OCI-LY3 (cell line): ENCODE data around the gene SLC5A10.

ENCODE experiments used
- H2AFZ ChIP-seq: fragments of 200-600, 300-600 bp; shearing (Covaris generic); 2 replicates; pipeline ENCODE4 v1.6.0; 2014; ENCODE audit warnings: antibody characterized with exemption, low read depth, low read length
- H3K27ac ChIP-seq: fragments of 200-600, 300-600 bp; sonication (generic); 2 replicates; pipeline ENCODE4 v1.5.1; 2014; ENCODE audit warnings: mild to moderate bottlenecking, low read length, moderate library complexity, mixed read lengths
- H3K27me3 ChIP-seq: fragments of 200-600, 300-600 bp; sonication (generic); 2 replicates; pipeline ENCODE4 v1.6.1; 2014; ENCODE audit warnings: low read depth, low read length, mixed read lengths
- H3K36me3 ChIP-seq: fragments of 200-600, 300-600 bp; sonication (generic); replicated peaks from 2 replicates; pipeline ENCODE3; 2014; ENCODE audit warnings: low read depth, low read length, mixed read lengths
- H3K4me1 ChIP-seq: fragments of 300-600, 200-600 bp; sonication (generic); 2 replicates; pipeline ENCODE4 v1.6.1; 2014; ENCODE audit warnings: low read length, mixed read lengths
- H3K4me2 ChIP-seq: fragments of 200-600, 300-600 bp; sonication (generic); 2 replicates; pipeline ENCODE4 v1.6.1; 2014; ENCODE audit warnings: low read length, mixed read lengths
- H3K4me3 ChIP-seq: fragments of 300-600, 200-600 bp; sonication (generic); 2 replicates; pipeline ENCODE4 v1.5.1; 2014; ENCODE audit warnings: antibody characterized with exemption, mild to moderate bottlenecking, low read length, moderate library complexity
- H3K79me2 ChIP-seq: fragments of 300-600, 200-600 bp; shearing (Covaris generic); 2 replicates; pipeline ENCODE4 v1.6.1; 2014; ENCODE audit warnings: mild to moderate bottlenecking, low read length, mixed read lengths
- H3K9ac ChIP-seq: fragments of 300-600, 200-600 bp; shearing (Covaris generic); 2 replicates; pipeline ENCODE4 v1.6.0; 2014; ENCODE audit warnings: mild to moderate bottlenecking, low read length, moderate library complexity
- H3K9me3 ChIP-seq: fragments of 200-600, 300-600 bp; shearing (Covaris generic); 2 replicates; pipeline ENCODE4 v1.6.1; 2014; ENCODE audit warnings: low read length, mixed read lengths; ENCODE audit not compliant: insufficient read depth
- H4K20me1 ChIP-seq: fragments of 200-600, 300-600 bp; sonication (generic); 2 replicates; pipeline ENCODE4 v1.6.1; 2016; ENCODE audit warnings: low read length, mixed read lengths; ENCODE audit not compliant: insufficient read depth
- EZH2phosphoT487 ChIP-seq: fragments of 200-600 bp; shearing (Covaris generic); IDR thresholded peaks from 2 replicates; pipeline ENCODE4 v1.6.1; 2018; ENCODE audit warnings: antibody characterized with exemption, mixed run types, low read depth
- TF ChIP-seq, protein P1 (sequence below): fragments of 200-600, 300-600 bp; sonication (generic); IDR thresholded peaks from 2 replicates; pipeline ENCODE4 v1.5.1; 2014; ENCODE audit warnings: antibody characterized with exemption, low read length, low read depth

Gene SLC5A10

DNA sequence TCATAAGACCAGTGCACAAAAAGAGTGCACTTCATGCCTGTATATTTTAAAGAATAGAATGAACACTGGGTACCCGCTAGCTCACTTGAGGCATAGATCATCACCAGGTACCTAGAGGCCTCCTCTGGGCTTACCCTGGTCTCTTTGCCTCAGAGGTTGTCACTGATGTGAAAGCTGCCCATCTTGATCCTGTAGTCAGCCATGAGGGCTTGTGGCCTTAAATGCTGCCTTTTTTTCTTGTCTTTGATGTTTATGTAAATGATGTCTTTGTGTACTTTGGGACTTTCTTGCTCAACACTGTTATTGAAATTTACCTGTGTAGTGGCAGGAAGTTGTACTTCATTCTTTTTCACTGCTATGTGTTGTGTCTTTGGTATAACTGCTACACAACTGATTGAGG lies 26.8 kb upstream of the SLC5A10 start:
- Histone ChIP-seq H3K36me3 (peaks cover 8% of the 10 kb centered on the region), H3K27me3 (no peaks in the 10 kb centered on the region), H3K4me2 (no peak overlapping the region), H3K4me3 (no peak overlapping the region), H2AFZ (no peak overlapping the region), H3K9me3 (no peaks in the 10 kb centered on the region), H3K9ac (no peak overlapping the region), H3K4me1 (peaks cover 32% of the 10 kb centered on the region), H4K20me1 (no peaks in the 10 kb centered on the region), H3K79me2 (peaks cover 24% of the 10 kb centered on the region), H3K27ac (no peak overlapping the region; the same call in 1 of the 2 replicates)
- TF ChIP-seq, protein P1, sequence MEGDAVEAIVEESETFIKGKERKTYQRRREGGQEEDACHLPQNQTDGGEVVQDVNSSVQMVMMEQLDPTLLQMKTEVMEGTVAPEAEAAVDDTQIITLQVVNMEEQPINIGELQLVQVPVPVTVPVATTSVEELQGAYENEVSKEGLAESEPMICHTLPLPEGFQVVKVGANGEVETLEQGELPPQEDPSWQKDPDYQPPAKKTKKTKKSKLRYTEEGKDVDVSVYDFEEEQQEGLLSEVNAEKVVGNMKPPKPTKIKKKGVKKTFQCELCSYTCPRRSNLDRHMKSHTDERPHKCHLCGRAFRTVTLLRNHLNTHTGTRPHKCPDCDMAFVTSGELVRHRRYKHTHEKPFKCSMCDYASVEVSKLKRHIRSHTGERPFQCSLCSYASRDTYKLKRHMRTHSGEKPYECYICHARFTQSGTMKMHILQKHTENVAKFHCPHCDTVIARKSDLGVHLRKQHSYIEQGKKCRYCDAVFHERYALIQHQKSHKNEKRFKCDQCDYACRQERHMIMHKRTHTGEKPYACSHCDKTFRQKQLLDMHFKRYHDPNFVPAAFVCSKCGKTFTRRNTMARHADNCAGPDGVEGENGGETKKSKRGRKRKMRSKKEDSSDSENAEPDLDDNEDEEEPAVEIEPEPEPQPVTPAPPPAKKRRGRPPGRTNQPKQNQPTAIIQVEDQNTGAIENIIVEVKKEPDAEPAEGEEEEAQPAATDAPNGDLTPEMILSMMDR, result no peak
- TF ChIP-seq EZH2phosphoT487, result no peak

DNA sequence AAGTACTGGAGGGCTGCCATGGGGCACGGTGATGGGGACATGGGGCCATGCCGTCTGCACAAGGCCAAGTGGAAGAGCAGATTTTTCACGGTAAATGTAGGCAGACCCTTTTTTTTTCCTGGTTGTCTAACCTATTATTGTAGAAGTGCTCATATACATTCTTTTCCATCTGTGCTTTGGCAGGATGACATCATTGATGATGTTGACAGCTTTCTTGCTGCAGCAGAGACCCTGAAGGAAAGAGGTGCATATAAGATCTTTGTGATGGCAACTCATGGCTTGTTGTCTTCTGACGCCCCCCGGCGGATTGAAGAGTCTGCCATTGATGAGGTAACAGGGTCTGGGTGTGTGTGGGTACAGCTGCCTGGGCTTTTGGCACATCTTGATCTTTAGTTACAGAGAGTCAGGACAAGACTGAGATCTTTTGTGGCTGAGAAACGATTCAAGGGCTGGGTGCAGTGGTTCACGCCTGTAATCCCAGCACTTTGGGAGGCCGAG lies 23.3 kb upstream of the SLC5A10 start:
- H3K9ac ChIP-seq, result no peak overlapping the region
- H3K4me1 ChIP-seq, result peaks cover 15% of the 10 kb centered on the region
- no peaks in the 10 kb centered on the region for H4K20me1 ChIP-seq
- H3K9me3 ChIP-seq, result no peaks in the 10 kb centered on the region
- H3K4me2 ChIP-seq, result no peak overlapping the region
- H3K27me3 ChIP-seq, result no peaks in the 10 kb centered on the region
- H3K27ac ChIP-seq, result no peak overlapping the region
- H3K36me3 ChIP-seq, result peaks cover 8% of the 10 kb centered on the region
- no peak overlapping the region for H2AFZ ChIP-seq
- TF ChIP-seq, protein P1, result no peak
- H3K4me3 ChIP-seq, result no peak overlapping the region
- peaks cover 18% of the 10 kb centered on the region for H3K79me2 ChIP-seq

DNA sequence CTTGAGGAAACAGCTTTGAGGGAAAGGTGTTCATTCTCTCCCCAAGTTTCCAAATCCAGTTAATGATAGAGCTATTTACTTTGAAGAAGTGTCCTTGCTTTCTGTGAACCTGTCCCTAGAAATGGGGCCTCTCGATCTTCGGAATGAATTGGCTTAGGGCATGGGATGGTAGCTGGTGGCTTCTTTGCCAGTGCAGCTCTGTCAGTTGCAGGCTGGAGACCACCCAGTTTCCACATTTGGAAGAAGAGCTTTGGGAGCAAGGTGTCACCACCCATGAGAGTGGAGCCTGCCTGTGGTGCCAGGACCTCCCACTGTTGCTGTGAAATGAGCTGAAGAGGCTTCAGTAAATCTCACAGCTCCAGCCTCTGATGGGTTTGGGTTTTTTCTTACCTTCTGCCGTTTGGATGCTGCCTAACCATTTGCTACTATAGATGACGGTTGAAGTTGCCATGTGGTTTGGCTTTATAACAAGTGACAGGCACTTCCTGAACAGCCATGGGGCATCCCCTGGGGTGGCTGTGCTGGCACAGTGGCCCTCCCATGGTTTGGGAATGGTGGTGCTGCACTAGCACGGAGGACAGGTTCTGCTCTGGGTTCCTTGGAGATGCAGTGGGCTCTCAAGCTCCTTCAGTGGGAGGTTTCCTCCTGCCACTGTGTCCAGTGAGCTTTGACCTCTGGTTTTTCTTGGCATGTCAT lies 19.5 kb upstream of the SLC5A10 start:
- no peaks in the 10 kb centered on the region for H3K79me2 ChIP-seq
- peaks cover 6% of the 10 kb centered on the region; the same call in 1 of the 2 replicates for H3K4me1 ChIP-seq
- no peak for TF ChIP-seq EZH2phosphoT487
- TF ChIP-seq, protein P1, result no peak
- no peaks in the 10 kb centered on the region for H3K36me3 ChIP-seq
- H2AFZ ChIP-seq, result no peak overlapping the region
- no peak overlapping the region for H3K27ac ChIP-seq
- H3K9me3 ChIP-seq, result no peaks in the 10 kb centered on the region
- H3K9ac ChIP-seq, result no peak overlapping the region
- no peak overlapping the region for H3K4me2 ChIP-seq
- H4K20me1 ChIP-seq, result no peaks in the 10 kb centered on the region
- H3K4me3 ChIP-seq, result no peak overlapping the region
- H3K27me3 ChIP-seq, result no peaks in the 10 kb centered on the region

DNA sequence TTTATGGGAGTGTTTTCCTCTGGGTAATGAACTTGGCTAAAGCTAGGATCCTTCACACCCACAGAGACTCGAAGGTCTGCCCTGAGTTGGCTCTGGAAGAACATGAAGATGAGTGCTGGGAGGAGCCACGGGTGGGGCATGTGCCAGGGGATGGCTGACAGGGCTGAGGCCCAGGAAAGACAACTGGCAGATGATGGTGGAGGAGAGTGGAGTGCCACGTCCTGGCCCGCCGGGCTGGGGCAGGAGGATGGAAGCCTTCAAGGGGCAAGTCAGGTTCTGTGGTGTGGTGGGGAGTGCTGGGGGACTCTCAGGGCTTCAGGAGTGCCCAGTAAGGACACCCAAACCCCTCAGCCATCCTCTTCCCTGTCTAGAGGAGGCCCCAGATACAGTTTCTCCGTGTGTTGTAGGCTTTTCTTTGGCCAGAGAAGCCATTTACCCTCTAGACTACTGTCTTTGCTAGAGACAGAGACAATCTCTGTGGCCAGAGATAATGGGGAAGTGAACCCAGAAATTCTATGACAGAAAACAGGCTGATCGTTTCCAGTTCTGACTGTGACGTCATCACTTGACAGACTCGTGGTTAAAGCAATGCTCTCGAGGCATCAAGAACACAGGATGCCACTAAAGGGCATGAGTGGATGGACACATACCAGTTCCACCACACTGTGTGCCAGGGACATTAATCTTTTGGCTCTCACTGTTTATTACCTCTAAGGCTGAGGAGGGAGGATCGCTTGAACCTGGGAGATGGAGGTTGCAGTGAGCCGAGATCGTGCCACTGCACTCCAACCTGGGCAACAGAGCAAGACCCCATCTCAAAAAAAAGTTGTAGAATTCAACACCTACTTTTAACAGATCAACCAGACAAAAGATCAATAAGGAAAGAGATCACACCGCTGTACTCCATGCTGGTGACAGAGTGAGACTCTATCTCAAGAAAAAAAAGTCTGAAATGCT lies 18.6 kb upstream of the SLC5A10 start:
- Histone ChIP-seq H4K20me1 (no peaks in the 10 kb centered on the region), H3K36me3 (no peaks in the 10 kb centered on the region), H3K4me2 (no peak overlapping the region), H3K79me2 (no peaks in the 10 kb centered on the region), H3K9me3 (no peaks in the 10 kb centered on the region), H2AFZ (no peak overlapping the region), H3K4me3 (no peak overlapping the region), H3K9ac (no peak overlapping the region), H3K4me1 (peaks cover 6% of the 10 kb centered on the region; the same call in 1 of the 2 replicates), H3K27ac (no peak overlapping the region), H3K27me3 (no peaks in the 10 kb centered on the region)
- TF ChIP-seq EZH2phosphoT487, result no peak
- TF ChIP-seq, protein P1, result no peak
